ENCODE results near the gene ANO8.

ANO8 gene

DNA sequence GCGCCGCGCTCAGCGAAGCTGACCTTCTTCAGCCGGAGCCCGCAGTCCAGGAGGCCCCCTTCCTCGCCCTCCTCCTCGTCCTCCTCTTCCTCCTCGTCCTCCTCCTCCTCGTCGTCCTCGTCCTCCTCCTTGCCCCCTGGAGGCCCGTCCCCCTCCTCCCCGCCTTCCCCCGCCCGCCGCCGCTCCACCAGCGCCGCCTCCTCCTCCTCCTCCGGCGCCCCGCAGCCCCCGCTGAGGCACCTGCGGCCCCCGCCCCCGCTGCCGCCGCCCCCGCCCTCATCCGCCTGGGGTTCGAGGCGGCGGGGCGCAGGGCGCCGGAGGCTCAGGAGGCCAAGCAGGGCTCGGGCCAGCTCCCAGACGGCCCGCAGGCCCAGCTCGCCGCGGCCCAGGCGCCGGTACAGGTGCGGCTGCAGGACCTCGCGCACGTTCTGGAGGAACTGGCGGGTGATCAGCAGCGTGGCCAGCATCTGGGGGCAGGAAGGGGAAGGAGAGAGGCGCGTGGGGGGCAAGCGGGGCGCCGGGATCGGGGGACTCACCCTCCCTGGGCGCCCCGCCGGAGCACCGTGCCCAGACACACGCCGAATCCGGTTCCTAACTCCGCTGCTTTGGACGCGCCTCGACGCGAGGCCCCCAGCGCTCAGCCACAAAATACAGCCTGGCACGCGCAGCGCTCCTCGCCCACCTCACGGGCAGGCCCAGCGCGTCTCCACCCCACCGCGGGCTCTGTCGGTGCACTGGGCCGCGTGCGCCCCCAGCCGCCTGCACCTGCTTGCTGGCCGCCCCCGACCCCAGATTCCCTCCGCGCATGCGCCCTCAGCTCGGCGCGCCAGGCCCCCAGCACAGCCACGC lies 5.9 kb downstream of the ANO8 start:
- DNase-seq (ENCODE audit: low read depth in 2 of 2), result no peak

- DNase-seq (ENCODE audit: low read depth in 2 of 2), result no peak
Observed at GRCh38 chr19:17327654-17328516, 6.8 kb downstream of the ANO8 start.

DNA sequence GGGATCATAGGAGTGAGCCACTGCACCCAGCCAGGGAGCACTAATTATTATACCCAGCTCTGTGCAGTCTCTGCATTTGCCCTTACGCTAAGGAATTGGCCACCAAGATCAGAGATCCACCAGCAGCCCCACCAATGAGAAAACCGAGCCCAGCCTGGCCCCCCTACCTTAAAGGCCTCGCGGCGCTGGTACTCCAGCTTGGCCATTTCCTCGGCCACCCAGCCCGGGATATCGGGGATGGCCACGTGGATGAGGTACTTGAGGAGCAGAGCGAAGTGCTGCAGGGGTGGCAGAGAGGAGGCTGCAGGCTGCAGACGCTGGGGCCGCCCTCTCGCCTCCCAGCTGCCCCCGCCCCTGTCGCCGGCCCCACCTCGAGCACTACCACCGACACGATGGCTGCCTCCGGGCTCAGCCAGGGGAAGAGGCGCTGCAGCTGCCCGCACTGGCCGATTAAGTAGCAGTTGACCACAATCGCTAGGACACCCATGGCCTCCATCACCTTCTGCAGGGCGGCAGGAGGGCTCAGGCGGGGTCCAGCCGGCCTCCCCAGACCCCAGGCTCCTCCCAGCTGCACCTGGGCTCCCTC lies 7.5 kb downstream of the ANO8 start:
- no peak for DNase-seq (ENCODE audit: low read depth in 2 of 2)

DNA sequence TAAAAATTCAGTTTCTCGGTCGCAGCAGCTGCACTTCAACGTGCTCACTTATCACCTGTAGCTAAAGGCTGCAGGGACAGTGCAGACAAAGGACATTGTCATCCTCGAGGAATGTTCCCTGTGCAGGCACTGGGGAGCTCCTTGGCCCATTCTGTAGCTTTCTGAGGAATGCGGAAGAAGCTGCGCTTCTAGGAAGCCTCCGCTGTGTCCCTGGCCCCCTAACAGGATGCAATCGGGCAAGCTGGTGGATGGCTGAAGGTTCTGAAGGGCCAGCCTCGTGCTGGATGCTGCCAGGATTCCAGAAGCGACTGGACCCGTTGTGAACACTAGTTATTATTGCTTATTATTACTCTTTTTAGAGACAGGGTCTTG lies 8.1 kb downstream of the ANO8 start:
- no peak for DNase-seq (ENCODE audit: low read depth in 2 of 2)

- no peak for DNase-seq (ENCODE audit: low read depth in 2 of 2)
Observed at GRCh38 chr19:17325881-17326594, 8.6 kb downstream of the ANO8 start.

GRCh38 chr19:17325133-17325532 lies 9.5 kb downstream of the ANO8 start:
- no peak for DNase-seq (ENCODE audit: low read depth in 2 of 2)

DNA sequence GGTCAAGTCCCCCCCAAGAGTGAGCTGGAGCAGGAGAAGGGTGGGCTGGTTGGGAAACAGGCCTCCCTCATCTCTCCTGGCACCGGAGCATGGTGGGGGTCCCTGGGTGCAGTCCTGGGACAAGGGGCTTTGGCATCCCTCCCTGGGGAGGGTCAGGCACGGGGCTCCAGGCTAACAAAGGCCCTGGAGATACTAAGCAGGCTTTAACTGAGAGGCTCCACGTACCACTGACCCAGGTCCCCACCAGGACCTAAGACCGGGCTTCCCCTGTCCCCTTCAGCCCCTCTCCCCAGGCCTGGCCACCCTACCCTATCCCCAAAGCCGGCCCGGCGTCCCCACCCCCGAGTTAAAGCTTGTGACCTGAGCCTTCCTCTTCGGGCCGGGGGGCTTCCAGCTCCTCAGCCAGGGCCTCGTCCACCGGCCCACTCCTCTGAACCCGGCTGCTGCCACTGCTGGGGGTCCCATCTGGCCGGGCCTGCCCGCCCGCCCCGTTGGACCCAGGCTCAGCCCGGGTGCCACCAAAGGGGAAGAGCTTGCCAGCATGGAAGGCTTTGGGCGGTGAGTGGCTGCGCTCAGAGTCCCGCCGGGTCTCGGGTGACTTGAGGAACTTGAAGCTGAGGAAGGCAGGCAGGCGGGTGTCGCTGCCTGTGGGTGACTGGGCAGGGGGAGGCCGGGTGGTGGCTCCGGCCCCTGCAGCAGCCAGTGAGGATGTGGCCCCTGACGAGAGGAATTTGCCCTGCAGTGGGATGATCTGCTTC lies 10.1 kb downstream of the ANO8 start:
- no peak for DNase-seq (ENCODE audit: low read depth in 2 of 2)

DNA sequence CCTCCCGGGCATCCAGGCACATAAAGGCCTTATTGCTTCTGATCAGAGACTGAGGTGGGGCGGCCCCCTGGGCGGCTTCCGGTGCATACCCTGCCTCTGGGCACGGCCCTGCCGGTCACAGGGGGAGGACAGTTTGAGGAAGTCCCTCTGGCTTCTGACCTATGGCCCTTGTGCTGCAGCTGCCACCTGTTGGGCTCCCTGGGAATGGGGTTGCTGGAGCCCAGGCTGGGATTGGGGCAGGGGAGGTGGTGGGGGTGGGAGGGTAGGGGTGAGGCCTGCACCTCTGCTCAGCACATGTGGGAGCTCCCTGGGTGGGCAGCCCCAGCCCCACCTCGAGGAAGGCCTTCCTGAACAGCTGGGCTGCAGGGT lies 10.7 kb downstream of the ANO8 start:
- DNase-seq (ENCODE audit: low read depth in 2 of 2), result no peak

GRCh38 chr19:17323300-17323963 lies 11.2 kb downstream of the ANO8 start:
- no peak for DNase-seq (ENCODE audit: low read depth in 2 of 2)

DNA sequence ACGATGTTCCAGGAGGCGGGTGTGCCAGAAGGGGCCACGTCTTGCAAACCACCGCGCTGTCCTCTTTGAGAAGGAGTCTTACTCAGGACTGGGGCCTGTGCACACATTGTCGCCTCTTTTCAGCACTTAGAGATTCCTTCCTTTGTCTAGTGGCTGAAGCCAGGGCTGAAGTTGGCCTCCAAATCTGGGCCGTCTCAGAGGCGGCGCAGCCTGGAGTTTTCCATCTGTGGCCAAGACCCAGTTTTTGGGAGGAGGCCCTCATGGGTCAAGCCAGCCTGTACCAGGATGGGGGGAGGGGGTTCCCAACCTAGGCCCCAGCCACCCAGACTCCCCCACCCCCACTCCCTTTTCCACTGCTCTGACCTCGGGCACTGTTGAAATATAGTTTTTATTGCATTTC lies 11.8 kb downstream of the ANO8 start:
- no peak for DNase-seq (ENCODE audit: low read depth in 2 of 2)

- no peak for DNase-seq (ENCODE audit: low read depth in 2 of 2)
Observed at GRCh38 chr19:17321655-17322489, 12.8 kb downstream of the ANO8 start.

DNA sequence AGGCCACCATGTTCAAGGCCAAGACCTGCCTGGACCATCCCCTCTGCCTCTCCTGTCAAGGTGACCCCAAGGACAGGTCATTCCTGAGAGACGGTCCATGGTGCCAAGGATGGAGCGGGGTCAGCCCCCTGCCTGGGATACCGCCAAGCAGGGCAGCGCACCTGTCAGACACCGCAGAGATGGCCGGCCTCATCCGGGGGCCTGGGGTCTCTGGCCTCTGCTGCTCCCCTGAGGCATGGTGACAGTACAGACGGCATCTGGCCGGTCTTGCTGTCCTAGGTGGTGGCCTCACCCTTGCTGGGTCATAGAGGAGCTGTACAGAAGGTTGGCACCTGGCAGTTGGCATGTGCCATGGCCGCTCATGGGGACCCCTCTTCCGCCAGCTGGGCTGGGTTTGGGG lies 14.2 kb downstream of the ANO8 start:
- no peak for DNase-seq (ENCODE audit: low read depth in 2 of 2)

DNA sequence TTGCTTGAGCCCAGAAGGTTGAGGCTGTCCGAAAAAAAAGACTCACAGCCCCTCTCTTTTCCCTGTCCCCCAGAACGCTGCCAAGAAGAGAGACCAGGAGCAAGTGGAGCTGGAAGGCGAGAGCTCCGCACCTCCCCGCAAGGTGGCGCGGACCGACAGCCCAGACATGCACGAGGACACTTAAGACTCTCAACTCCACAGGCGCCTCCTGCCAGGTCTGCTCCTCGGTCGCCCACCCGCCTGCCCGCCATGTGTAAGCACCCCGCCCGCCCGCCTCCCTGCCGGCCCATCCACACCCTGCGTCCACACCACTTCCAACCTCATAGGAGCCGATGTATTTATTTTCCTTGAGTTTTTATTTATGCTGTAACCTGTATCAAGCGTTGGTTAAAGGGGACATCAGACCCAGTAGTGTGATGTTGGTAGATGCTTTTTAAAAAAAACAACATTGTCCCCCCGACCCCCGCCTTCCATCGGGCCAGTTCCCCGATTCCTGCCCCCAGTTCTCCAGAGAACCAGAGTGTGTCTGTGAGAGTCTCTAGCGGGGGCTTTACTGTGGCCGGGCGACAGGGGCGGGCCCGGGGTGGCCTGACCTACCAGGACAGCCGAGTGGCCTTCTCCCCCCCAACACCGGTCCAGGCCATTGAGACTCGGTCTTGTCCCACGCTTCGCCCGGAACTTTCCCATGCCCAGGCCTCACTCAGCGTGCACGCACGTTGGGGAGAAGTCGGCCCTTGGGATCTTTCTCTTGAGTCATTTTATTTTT lies 15.0 kb downstream of the ANO8 start:
- DNase-seq (ENCODE audit: low read depth in 2 of 2), result no peak

DNA sequence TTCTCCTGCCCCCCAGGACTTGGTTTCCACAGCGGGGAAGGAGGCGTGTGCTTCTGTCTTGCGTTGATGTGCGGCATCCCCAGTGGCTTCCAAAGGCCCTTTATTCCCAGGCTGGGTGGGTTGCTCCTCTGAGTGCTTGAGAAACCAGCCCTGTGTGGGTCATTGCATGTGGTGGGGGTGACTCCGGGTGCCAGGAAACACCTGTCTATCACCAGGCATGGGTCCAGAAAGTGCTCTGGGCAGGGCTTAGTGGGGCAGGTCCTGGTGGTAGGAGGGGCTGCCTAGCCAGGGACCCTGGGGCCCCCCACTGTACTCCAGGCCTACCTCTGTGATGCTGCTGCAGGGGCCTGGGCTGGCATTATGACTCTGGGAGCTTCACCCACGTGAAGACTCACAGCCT lies 15.7 kb downstream of the ANO8 start:
- no peak for DNase-seq (ENCODE audit: low read depth in 2 of 2)

DNA sequence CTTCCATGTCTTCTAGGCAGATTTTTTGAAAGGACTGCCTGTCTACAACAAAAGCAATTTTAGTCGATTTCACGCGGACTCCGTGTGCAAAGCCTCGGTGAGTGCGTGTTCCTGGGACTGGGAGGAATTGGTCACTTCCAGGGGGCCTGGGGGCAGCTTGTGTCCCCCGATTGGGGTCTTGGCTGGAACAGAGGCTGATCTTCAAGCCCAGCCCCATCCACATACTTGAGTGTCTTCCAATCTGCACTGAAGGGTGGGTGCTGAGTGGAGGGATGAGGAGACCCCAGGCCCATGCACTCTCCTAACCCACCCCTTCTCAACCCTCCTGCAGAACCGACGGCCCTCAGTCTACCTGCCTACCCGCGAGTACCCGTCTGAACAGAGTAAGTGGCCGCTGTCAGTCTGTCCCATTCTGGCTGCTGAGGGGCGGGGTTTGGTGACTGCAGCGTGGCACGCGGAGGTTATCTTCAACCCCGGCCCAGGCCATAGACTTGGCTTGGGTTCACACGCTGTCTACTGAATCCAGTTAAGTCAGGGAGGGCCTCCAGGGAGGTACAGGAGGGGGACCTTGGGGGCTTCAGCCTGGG lies 20.6 kb downstream of the ANO8 start:
- no peak for DNase-seq (ENCODE audit: low read depth in 2 of 2)

GRCh38 chr19:17312189-17313113 lies 22.2 kb downstream of the ANO8 start:
- DNase-seq (ENCODE audit: low read depth in 2 of 2), result no peak

DNA sequence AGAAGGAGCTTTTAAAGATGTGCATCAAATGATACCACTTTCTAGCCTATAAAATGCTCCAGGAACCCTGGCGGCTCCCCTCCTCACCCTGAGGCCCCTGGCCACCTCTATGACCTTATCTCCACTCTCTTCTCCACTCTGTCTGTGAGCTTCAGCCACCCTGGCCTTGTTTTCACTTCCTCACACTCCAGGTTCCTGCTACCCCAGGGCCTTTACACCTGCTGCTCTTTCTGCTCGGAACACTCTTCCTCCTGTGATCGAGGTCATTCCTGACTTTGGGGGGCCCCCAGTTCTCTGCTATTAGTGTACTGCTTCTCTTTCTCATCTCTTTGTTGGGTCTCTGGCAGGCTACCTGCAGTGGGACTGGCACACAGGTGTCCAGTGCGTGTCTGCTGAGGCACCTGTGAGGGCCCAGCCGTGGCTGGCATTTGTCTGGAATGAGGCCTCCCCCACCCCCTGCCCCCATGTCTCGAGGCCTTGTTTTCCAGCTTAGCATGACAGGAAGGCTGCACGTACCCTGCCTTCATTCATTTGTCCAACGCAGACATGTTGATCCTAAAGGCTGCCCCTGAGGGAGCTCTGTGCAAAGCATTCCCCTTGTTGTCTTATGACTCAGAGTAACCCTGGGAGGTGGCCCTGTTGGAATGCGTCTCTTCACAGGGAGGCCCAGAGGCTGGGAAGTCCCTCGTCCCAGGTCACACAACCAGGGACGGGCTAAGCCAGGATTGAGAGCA lies 23.0 kb downstream of the ANO8 start:
- DNase-seq (ENCODE audit: low read depth in 2 of 2), result no peak

Data from stimulated activated CD8-positive, alpha-beta memory T cell treated with anti-CD3 and anti-CD28 coated beads, Interleukin-2, amount 100 ng/mL, for 1 hour (primary cell).